ENCODE measurements around the gene TXNDC16. TPM values are rescaled to one million over a fixed set of nuclear protein-coding genes. Genes with fewer than 3 reads are reported as not detected.
A peak's percentile ranks its signal among the peaks of the same experiment; 100 is the strongest.
"Not testable (repeated sequence)": the region's sequence is repeated elsewhere in the genome, so short reads cannot be mapped to it uniquely, and the experiment has no call there.

Gene TXNDC16
- polyA plus RNA-seq, 3 donors: 16.1 to 19.2 (median 18.5) TPM

DNA sequence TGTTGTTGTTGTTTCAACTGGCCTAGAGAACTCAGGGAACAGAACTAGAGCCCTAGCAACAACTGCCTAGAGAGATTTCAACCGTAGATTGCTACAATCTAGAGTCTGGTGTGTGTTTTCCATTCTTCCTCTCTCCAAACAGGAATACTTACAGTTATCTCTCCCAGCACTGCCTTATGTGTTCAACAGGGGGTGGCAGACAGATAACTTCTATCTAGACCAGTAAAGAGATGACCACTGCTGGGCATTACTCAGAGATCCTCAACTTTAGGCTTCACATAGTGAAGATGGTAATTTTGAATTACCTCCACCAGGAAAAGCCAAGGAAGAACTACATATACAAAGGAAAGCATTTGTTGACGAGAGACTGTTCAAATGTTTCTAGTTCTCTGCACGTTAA is 4.8 kb downstream of the TXNDC16 start:
- DNase-seq: no peak

DNA sequence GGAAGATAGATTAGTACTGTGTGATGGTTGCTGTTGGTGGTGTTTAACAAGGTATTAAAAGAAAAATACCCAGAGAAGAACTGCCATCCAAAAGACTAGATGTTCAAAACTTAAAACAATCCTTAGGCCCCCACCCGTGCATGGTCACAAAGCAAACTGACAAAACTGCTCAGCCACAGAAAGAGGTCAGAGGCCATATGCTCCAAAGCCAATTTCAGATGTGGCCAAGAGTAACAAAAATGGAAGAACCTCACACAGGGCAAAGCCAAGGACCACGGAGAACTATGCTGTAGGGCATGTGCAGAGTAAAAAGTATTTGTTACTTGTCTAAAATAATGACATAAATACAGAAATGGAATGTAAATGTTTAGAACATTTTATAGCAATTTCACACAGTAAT is 5.3 kb downstream of the TXNDC16 start:
- DNase-seq: peak; percentile 4

DNA sequence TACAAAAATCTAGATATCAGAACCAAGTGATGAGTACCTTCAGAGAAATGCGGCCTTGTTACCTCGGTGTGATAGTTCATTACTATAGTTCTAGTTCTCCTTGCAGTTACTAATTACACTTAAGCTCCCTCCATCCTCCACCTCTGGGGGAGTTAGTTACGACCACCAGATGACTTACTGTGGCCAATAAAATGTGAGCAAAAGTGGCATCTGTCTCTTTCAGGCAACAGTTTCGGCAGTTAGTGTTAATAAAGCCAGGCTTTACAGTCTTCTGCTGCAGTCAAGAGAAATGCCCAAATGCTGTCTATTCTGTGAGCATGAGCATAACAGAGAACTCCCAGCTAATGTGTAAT is 6.0 kb downstream of the TXNDC16 start:
- DNase-seq: no peak

DNA sequence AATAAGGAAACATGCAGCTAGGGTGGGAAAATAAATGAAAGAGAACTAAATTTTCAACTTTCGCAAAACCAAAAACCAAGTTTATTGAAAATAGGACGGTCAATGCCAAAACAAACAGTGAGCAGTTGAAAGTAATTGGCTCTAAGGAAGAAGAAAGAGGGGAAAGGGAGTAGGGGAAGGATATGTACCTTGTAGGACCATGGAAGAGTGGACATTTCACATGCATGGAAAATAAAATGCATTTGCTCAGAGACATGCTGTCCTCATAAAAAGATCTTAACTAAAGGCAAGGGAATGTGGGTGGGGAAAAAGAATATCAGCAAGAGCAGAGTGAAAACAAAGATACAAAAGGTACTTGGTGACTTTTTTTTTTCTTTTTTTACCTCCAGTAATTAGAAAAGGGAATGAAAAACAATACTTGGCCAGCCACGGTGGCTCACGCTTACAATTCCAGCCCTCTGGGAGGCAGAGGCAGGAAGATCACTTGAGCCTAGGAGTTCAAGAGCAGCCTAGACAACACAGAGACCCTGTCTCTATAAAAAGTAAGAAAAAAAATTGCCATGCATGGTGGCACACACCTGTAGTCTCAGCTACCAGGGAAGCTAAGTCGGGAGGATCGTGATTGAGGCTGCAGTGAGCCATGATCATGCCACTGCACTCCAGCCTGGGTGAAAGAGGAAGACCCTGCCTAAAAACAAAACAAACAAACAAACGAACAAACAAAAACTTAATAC is 6.6 kb downstream of the TXNDC16 start:
- DNase-seq: no peak

DNA sequence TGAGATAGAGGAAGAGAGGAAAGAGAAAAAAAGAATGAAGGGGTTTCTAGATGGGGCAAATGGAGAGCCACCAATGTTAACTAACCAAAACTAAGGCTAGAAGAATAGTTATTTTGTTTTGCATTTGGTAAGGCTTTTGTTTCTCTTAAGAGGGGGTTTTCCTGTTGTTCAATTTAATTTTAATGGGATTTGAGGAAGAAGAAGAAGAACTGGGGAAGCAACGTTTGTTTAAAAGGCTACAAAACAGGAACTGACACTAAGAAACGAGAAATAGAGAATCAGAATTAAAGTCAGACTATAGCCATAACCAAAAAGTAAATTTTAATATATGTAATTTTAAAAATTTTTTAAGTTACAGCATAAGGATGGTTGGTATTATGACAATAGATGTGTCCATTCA is 13.7 kb downstream of the TXNDC16 start:
- no peak for DNase-seq

DNA sequence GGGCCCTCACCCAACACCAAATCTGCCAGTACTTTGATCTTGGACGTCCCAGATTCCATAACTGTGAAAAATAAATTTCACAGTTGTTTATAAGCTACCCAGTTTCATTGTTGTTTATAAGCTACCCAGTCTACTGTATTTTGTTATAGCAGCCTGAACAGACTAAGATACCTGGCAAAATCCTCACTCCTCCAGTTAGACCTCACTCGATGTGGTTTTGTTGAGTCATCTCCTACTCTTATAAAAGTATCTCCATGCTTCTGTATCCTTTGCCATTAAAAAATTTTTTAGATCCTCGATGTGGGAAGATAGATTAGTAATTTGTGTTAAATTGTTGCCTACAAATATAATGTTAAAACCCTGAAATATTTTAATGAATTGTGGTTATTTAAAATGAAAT is 16.0 kb downstream of the TXNDC16 start:
- no peak for DNase-seq

DNA sequence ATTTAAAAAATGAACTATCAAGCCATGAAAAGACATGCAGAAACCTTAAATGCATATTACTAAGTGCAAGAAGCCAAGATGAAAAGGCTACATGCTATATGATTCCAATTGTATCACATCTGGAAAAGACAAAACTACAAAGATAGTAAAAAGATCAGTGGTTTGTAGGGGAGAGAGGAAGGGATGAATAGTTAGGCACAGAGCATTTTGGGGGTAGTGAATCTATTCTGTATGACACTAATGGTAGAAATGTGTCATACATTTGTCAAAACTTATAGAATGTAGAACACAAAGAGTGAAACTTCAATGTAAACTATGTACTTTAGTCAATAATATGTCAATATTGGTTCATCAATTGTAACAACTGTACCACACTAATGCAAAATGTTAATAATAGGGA is 20.8 kb downstream of the TXNDC16 start:
- DNase-seq: no peak

DNA sequence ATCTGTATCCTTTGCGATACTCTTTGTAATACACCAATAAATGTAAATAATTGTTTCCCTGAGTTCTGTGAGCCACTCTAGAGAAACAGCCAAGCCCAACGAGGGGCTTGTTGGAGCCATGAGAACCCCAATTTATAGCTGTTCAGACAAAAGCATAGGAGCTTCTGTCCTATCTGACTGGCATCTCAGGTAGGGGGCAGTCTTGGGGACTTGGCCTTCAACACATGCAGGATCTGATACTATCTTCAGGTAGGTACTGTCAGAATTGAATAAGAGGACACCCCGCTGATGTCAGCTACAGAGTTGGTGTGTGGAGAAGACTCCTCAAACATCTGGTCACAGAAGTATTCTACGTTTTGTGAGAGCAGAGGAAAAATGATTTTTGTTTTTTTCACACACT is 25.3 kb downstream of the TXNDC16 start:
- DNase-seq: no peak

DNA sequence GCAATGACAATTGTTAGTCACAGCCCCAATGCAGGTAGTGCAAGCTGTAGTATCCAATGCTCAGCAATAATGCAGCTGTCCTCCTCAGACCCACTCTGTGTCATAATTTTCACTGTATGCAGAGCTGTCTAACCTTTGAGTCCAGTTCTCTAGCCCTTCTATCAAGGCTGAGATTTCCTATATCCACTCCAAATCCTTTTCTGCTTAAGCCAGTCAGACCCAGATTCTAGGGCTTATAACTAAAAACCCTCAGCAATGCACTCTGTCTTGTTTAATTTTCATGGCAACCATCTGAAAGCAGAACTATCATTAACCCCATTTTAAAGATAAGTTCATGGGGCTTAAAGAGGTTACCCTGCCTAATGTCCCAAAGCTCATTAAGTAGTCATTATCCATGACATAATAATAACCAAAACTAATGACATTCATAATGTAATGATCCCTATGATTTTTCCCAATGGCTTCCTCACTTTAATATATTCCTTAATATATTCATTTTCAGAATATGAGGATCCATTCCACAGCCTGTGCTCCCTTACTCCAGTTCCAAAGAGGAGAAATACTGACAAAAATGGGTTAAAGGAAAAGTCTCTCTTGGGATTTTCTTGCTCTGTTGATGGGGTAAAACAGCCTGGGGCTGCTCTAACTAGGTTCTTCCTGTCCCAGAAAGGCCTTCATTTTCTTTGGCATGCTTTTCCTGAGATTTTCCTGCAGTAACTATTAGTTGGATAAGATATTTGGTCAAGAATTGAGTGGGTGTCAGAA is 29.5 kb downstream of the TXNDC16 start:
- DNase-seq: no peak

DNA sequence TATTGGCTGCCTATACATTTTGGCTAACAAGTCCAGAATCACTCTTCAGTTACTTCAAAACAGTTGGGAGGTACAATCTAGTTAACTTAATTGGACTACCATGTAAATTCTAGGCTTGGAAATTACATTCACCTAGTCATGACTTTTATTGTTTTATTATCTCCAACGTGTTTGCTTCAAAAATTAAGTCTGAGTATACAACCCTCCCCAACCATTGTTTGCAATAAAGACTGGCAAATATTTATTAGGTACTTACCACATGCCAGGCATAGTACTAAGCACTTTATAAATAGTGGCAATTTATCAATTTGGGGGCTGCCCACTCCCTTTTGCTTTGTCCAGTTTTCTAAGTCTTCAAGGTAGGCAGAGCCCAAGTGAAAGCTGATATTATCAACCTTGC is 30.3 kb downstream of the TXNDC16 start:
- DNase-seq: no peak

DNA sequence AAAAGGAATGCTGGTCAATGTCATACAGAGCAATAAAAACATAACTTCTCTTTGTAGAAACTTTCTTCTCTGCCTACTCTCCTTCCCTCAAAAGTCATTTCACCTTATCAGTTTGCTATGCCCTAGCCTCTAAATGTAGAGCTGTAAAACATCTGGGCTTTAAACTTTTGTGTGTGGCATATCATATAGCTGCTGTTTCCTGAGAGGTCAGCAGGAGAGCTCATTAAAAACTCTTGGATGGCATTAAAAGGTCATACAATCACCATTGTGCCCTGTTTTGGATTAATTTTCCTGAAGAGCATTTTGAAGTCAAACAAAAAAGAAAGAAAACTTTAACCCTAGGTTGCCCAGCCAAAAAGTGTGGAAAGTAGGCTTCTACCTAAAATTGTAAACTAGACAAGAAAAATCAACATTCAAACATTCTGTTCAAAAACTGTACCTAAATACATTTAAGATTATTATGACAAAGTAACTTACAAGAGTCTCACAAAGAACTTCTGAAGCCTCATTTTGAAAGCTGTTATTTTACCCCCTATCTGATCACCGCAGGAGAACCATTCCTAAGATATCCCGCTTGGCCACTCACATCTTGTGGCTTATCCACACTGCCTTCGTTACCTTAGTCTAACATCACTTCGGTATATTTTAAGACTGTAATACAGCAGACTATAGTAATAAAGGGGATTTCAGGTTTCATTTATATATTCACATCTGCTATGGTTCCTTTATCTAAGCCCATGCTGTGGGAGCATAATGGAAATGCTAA is 38.1 kb downstream of the TXNDC16 start:
- no peak for DNase-seq

DNA sequence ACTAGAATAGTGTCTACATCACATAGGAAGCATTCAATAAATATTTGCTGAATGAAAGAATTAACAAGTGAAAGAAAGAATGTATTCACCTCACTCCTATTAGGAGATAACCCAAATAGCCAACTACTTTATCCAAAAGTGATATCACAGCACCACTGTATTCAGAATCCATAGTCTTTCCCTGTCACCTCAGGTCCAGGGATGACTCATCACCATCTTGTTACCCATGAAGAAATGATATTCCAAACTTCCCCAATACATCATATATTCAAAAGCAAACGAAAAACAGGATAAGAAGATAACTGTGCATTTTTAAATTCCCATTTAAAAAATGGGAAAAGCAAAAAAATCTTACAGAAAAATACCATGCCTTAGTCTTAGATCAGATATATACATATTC is 39.1 kb downstream of the TXNDC16 start:
- no peak for DNase-seq

DNA sequence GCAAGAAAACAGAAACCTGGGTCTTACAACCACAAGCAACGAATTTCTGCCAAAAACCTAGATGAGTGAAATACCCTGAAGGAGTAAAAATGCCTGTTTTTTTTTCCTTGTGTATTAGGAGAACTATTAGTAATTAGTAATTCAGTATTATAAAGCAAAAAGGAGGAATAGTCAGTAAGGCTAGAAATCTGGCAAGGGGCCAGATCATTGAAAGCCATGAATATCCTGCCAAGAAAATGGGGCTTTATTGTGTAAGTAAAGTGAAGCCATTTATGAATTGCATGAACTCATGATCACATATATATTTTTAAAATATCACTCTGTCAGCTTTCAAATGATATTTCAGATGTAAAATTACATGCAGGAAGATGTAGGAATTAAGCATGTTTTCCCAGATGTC is 57.9 kb downstream of the TXNDC16 start:
- no peak for DNase-seq

DNA sequence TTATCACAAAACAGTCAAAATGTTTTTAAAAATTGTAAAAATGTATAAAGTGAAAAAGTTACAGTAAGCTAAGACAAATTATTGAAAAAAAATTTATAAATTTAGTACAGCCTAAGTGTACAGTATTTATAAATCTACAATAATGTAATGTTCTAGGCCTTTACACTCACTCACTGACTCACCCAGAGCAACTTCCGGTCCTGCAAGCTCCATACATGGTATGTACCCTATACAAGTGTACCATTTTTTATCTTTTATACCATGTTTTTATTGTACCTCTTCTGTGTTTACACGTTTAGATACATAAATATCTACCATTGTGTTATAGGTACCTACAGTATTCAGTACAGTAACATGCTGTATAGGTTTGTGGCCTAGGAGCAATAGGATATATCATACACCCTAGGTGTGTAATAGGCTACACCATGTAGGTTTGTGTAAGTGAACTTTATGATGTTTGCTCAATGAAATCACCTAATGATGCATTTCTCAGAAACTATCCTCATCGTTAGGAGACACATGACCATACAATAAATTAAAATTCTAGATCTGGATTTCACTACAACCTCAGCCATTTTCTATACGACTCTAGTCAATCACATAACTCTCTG is 66.8 kb downstream of the TXNDC16 start:
- no peak for DNase-seq

DNA sequence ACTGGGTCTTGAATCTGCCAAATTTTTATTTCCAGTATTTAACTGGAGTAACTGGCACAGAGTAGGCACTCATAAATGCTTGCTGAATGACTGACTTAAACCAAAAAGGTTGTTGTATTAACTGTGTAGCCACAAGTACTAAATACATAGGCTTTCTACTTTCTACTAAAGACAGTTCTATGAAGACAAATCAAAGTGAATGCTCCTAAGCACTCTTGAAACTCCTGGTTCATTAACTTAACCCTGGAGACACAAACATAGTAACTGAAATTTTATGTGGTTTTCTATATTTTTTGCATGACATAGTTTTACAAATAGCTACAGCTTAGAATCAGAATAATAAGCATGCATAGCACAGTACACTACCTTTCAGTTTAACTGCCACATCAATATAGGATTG is 70.4 kb downstream of the TXNDC16 start:
- DNase-seq: no peak

DNA sequence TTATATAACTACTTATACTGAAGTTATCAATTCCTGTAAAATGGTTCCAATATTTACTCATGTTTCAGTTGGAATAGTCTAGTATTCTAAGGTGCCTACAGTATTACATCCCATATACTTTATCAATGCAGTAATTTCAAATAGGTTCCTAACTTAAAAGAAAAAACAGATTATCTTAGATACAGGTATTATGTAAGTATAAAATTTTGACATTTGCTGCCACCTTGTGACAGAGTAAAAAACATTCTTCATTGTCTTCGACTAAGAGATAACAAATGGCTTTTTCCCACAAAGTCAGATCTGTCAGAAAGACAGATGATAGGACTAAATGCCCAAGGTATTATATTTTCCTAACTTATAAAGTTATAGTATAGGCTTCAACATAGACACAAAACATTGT is 78.7 kb downstream of the TXNDC16 start:
- peak; percentile 22 for DNase-seq

DNA sequence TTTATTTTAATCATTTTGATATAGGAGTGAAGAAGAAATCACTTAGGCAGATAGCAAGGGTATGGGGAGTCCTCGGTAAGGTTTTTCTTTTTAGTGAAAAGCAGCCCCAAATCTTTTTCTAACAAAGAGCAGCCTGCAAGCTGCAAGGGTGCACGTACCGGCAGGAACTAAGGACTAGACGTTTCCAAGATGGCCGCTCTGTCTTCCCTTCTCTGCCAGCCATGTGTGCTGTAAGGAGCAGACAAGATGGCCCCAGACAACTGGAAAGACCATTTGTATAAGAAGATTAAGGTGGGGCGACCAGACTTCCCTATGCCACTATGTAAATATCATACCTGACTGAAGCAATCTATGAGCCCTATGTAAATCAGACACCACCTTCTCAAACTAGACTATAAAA is 79.6 kb downstream of the TXNDC16 start:
- DNase-seq: no peak

DNA sequence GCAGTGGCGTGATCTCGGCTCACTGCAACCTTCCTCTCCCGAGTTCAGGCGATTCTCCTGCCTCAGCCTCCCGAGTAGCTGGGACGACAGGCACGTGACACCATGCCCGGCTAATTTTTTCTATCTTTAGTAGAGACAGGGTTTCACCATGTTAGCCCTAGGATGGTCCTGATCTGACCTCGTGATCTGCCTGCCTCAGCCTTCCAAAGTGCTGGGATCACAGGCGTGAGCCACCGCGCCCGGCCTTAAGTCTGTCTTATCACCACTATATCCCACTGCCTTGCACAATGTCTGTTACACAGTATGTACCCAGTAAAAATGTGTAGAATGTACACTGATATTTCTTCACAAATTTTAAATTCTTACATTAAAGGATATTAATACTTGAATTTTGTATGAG is 80.1 kb downstream of the TXNDC16 start:
- DNase-seq: not testable (repeated sequence)

DNA sequence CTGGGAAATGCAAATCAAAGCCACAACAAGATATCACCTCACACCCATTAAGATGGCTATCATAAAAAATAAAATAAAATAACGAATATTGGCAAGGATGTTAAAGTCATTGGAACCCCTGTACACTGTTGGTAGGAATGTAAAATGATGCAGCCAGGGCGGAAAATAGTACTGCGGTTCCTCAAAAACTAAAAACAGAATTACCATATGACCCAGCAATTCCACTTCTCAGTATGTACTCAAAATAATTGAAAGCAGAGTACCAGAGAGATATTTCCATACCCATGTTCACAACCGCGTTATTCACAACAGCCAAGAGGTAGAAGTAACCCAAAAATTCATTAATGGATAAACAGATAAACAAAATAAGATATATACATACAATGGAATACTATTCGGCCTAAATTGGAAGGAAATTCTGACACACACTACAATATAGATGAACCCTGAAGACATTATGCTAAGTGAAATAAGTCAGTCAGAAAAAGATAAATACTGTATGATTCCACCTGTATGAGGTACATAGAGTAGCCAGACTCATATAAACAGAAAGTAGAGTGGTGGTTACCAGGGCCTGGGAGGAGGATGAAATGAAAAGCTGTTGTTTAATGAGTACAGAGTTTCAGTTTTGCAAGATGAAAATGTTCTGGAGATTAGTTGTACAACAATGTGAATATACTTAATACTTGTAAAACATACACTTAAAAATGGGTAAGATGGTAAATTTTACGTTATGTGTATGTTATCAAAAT is 84.6 kb downstream of the TXNDC16 start:
- DNase-seq: no peak

DNA sequence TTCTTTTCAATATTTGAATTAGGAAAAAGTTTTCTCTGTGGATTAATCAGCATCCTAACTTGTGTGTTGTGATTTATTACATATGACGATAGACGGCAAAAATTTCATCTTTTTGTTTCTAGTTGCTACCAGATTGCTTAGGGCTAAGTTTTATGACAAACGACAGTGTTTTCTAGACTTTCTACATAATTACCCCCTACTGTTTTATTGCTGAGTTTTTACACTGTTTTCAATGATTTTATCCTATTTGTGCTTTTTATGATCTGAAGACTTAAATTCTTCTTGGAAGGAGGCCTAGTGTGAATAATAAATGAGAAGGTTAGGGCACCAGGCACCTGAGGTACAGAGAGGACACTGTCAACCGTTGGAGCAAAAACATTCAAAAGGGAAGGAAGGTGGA is 88.1 kb downstream of the TXNDC16 start:
- no peak for DNase-seq

DNA sequence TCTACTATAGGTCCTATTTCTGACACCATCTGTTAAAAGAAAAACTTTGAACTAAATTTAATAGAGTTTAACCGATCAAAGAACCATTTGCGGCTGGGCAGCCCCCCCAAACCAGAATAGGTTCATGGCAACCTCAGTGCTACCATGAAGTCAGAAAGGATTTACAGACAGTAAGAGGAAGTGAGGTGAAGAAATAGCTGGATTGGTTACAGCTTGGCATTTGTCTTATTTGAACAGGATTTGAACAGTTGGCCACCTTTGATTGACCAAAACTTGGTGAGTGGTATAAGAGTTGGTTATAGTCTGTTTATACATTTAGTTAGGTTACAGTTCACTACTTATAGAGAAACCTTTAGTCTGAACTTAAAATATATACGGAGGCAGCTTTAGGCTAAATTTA is 88.9 kb downstream of the TXNDC16 start:
- DNase-seq: no peak

DNA sequence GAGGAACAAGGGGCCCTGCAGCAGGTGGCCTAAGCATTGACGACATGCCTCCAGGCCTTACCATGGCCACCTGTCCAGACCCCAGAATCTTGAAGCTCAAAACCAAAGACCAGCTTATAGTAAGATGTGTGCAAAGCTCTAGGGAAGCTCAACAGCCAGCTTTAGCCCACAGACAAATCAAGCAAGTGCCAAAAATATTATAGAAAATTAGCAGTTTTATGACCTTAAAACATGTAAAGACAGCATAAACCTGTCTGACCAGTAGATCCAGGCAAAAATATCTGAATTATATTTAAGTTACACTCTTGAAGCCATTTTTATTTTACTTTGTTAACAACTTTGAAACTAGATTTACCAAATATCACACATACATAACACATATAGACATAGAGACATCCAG is 90.6 kb downstream of the TXNDC16 start:
- no peak for DNase-seq

Measured in renal pelvis (tissue), 4 donors.